Kidney (tissue), 14 donors: ENCODE results near the gene ATE1. TPM values are rescaled to one million over a fixed set of nuclear protein-coding genes. Genes with fewer than 3 reads are reported as not detected.

ENCODE experiments used
- DNase-seq, 5 donors: peaks; one replicate each; pipeline ENCODE4 v3.0.0-alpha.2; 2013 to 2020
- FAIRE-seq: peaks from 2 replicates; lab custom pipeline; 2012; peaks lifted over from hg19 to GRCh38; lab: Jason Lieb, UNC
- H3K27ac ChIP-seq, 2 donors: one replicate each; pipeline ENCODE4 v1.7.0; 2013; ENCODE audit warnings: low read depth in 2 of 2, low read length in 2 of 2, inconsistent platforms in 1 of 2
- H3K27me3 ChIP-seq: one replicate; pipeline ENCODE4 v1.7.1; 2013; ENCODE audit warnings: low read length, inconsistent platforms; ENCODE audit not compliant: control insufficient read depth, insufficient read depth
- H3K36me3 ChIP-seq, 3 donors: one replicate each; pipeline versions ENCODE4 v1.7.0 to v1.7.1; 2013; ENCODE audit warnings: low read length in 3 of 3, control low read depth in 1 of 3, inconsistent platforms in 1 of 3; ENCODE audit not compliant: insufficient read depth in 3 of 3, control insufficient read depth in 2 of 3
- H3K4me1 ChIP-seq, 3 donors: one replicate each; pipeline versions ENCODE4 v1.7.0 to v1.7.1; 2013; ENCODE audit warnings: low read length in 3 of 3, inconsistent platforms in 1 of 3, low read depth in 1 of 3; ENCODE audit not compliant: control insufficient read depth in 2 of 3, insufficient read depth in 2 of 3
- H3K4me3 ChIP-seq, 3 donors: one replicate each; pipeline versions ENCODE4 v1.7.0 to v1.8.1; 2013; ENCODE audit warnings: low read length in 3 of 3, control low read depth in 1 of 3, inconsistent platforms in 1 of 3
- H3K9ac ChIP-seq, 3 donors: one replicate each; pipeline versions ENCODE4 v1.7.0 to v1.7.1; 2013; ENCODE audit warnings: low read length in 3 of 3, control low read depth in 1 of 3, inconsistent platforms in 1 of 3
- H3K9me3 ChIP-seq, 3 donors: one replicate each; pipeline versions ENCODE4 v1.7.0 to v1.7.1; 2013; ENCODE audit warnings: low read length in 3 of 3, control low read depth in 1 of 3, inconsistent platforms in 1 of 3; ENCODE audit not compliant: control insufficient read depth in 2 of 3, insufficient read depth in 1 of 3
- CTCF ChIP-seq: IDR thresholded peaks from 3 replicates; pipeline ENCODE4 v1.5.1; 2012; ENCODE audit warnings: mild to moderate bottlenecking, moderate library complexity, borderline replicate concordance; ENCODE audit not compliant: insufficient read depth; ENCODE audit errors: extremely low read depth
- intact Hi-C: fragments of 100-400 bp; cut with DNase I; formaldehyde crosslinking; loops from one replicate; pipeline ENCODE4 v1.11.1; 2022
- polyA plus RNA-seq: library from polyadenylated mRNA; stranded (reverse); fragments of 350-450 nt; fragmentation: Illumina TruSeq; extraction: RNeasy Lipid Tissue Mini Kit (QIAGEN cat#74804); gene quantifications from one replicate; pipeline ENCODE4 v1.2.3, GENCODE V29; 2014; ENCODE audit warnings: low read depth, low replicate concordance; ENCODE audit not compliant: insufficient read depth
- total RNA-seq: library from RNA; stranded (reverse); fragmentation: NEBNext Ultra II Directional; extraction: Animal tissue kit (Norgen Biotek cat#: 25700); gene quantifications from one replicate; pipeline ENCODE4 v1.2.1, GENCODE V29; 2021
- donor health status: control.
- donor health status: control.
- donor health status: control.
- donor health status: control.
- donor health status: control.
- donor health status: DM: yes; HTN: yes; CAD: no.
- donor health status: Normal renal cell carcinoma (clear cell type).

The ATE1 gene
- total and polyA plus RNA-seq, 2 donors from 2014 or later = 9.8 to 31.0 TPM

GRCh38 chr10:121841862-121842261, 86.0 kb downstream of the ATE1 start:
- no peak for TF ChIP-seq CTCF
- Histone ChIP-seq H3K36me3 (peaks cover 0 to 3% (median 0%) of the 10 kb centered on the region in 3 donors), H3K4me3 (no peak overlapping the region), H3K9me3 (no peaks in the 10 kb centered on the region), H3K27me3 (no peaks in the 10 kb centered on the region), H3K9ac (no peak overlapping the region), H3K4me1 (no peaks in the 10 kb centered on the region), H3K27ac (no peak overlapping the region)
- intact Hi-C loops = no loop called here
- DNase-seq (no peak), FAIRE-seq (no peak)

- no peaks in the 10 kb centered on the region for H3K4me1 ChIP-seq
- FAIRE-seq = no peak
- no peak overlapping the region for H3K27ac ChIP-seq
- no peak overlapping the region for H3K9ac ChIP-seq
- DNase-seq = no peak
- intact Hi-C loops = no loop called here
- TF ChIP-seq CTCF = no peak
- peaks cover 0 to 11% (median 0%) of the 10 kb centered on the region in 3 donors for H3K36me3 ChIP-seq
- no peaks in the 10 kb centered on the region for H3K27me3 ChIP-seq
- no peak overlapping the region for H3K4me3 ChIP-seq
- no peaks in the 10 kb centered on the region for H3K9me3 ChIP-seq
Observed at GRCh38 chr10:121838931-121839330, 88.9 kb downstream of the ATE1 start.

- H3K27me3 ChIP-seq = no peaks in the 10 kb centered on the region
- H3K9me3 ChIP-seq = no peaks in the 10 kb centered on the region
- no peak for FAIRE-seq
- H3K4me3 ChIP-seq = no peak overlapping the region
- intact Hi-C loops = no loop called here
- H3K27ac ChIP-seq = no peak overlapping the region
- H3K9ac ChIP-seq = no peak overlapping the region
- TF ChIP-seq CTCF = no peak
- no peaks in the 10 kb centered on the region for H3K4me1 ChIP-seq
- no peak for DNase-seq
- H3K36me3 ChIP-seq = peaks cover 0 to 15% (median 0%) of the 10 kb centered on the region in 3 donors
Observed at GRCh38 chr10:121838149-121838548, 89.7 kb downstream of the ATE1 start.

- Histone ChIP-seq H3K9ac (no peak overlapping the region), H3K27me3 (no peaks in the 10 kb centered on the region), H3K4me3 (no peak overlapping the region), H3K27ac (no peak overlapping the region), H3K4me1 (no peaks in the 10 kb centered on the region), H3K36me3 (peaks cover 0 to 15% (median 0%) of the 10 kb centered on the region in 3 donors), H3K9me3 (no peaks in the 10 kb centered on the region)
- DNase-seq (no peak), FAIRE-seq (no peak)
- intact Hi-C loops = no loop called here
- TF ChIP-seq CTCF = no peak
Observed at GRCh38 chr10:121836171-121836570, 91.7 kb downstream of the ATE1 start.
